A549 (cell line): ENCODE measurements around the gene MTCL1. TPM values are rescaled to one million over a fixed set of nuclear protein-coding genes. Genes with fewer than 3 reads are reported as not detected.

Experiments used
- ATAC-seq, 2 experiments: fragments of 200-7000 bp in 1 of 2; fragments of >200 bp in 1 of 2; cut with Nextera tagmentation in 1 of 2; cut with Tn5 transposase in 1 of 2; 3 replicates each; pipeline versions ENCODE4 v1.8.0 to v1.9.1; 2018 to 2020; ENCODE audit warnings: mild to moderate bottlenecking in 1 of 2, moderate library complexity in 1 of 2
- CTCF ChIA-PET: fragments of 300-600 bp; sonication (Branson Sonifier 250); formaldehyde crosslinking; extraction: SDS; loops from one replicate; lab custom pipeline; 2021; ENCODE audit warnings: antibody characterized with exemption, inconsistent platforms; lab: Yijun Ruan, JAX
- POLR2A ChIA-PET: fragments of 350-600 bp; formaldehyde crosslinking; extraction: SDS; loops from one replicate; lab custom pipeline; 2021; ENCODE audit warnings: antibody characterized with exemption, inconsistent platforms; lab: Yijun Ruan, JAX
- DNase-seq, 2 experiments: peaks; one replicate each; pipeline versions ENCODE4 v3.0.0 to v3.0.0-alpha.2; 2011 to 2016; ENCODE audit warnings: low read depth in 1 of 2, low spot score in 1 of 2
- FAIRE-seq: peaks from 2 replicates; lab custom pipeline; 2011; peaks lifted over from hg19 to GRCh38; lab: Jason Lieb, UNC
- H3K27ac ChIP-seq, 2 experiments: fragments of >200 bp; sonication (Bioruptor Twin); formaldehyde crosslinking; 3 replicates each; pipeline ENCODE4 v1.5.1; 2016 to 2017
- H3K4me1 ChIP-seq: fragments of >200 bp; sonication (Bioruptor Twin); formaldehyde crosslinking; 3 replicates; pipeline ENCODE4 v1.6.1; 2016
- H3K4me2 ChIP-seq: fragments of >200 bp; sonication (Bioruptor Twin); formaldehyde crosslinking; 3 replicates; pipeline ENCODE4 v1.6.1; 2016
- H3K4me3 ChIP-seq: fragments of >200 bp; sonication (Bioruptor Twin); formaldehyde crosslinking; 3 replicates; pipeline ENCODE4 v1.5.1; 2016
- H3K9me3 ChIP-seq: fragments of >200 bp; sonication (Bioruptor Twin); formaldehyde crosslinking; 3 replicates; pipeline ENCODE4 v1.6.1; 2016
- CBX2 ChIP-seq: fragments of 200-600 bp; sonication (generic); IDR thresholded peaks from 2 replicates; pipeline ENCODE4 v1.6.1; 2016; ENCODE audit warnings: low read depth, mild to moderate bottlenecking, borderline replicate concordance
- CEBPB ChIP-seq, 2 experiments: fragments of >200 bp in 1 of 2; sonication (Bioruptor Twin) in 1 of 2; formaldehyde crosslinking in 1 of 2; IDR thresholded peaks; 2 replicates each; pipeline ENCODE4 v1.6.1; 2012 to 2016
- CHD2 ChIP-seq: fragments of 150-350 bp; IDR thresholded peaks from 2 replicates; pipeline ENCODE4 v1.6.1; 2014; ENCODE audit warnings: low read length; ENCODE audit not compliant: partially characterized antibody
- CHD4 ChIP-seq: fragments of 200-600 bp; sonication (generic); IDR thresholded peaks from 2 replicates; pipeline ENCODE4 v1.6.1; 2016; ENCODE audit warnings: antibody characterized with exemption, mild to moderate bottlenecking, borderline replicate concordance
- EP300 ChIP-seq, 2 experiments: fragments of >200 bp; sonication (Bioruptor Twin); formaldehyde crosslinking; IDR thresholded peaks; 2 replicates in 1 of 2; 3 replicates in 1 of 2; pipeline ENCODE4 v1.6.1; 2016 to 2017
- FOSB ChIP-seq: fragments of 250-450 bp; sonication (Bioruptor Pico); IDR thresholded peaks from 2 replicates; pipeline ENCODE4 v1.5.0; 2020; ENCODE audit warnings: mild to moderate bottlenecking, moderate library complexity
- GATA3 ChIP-seq: IDR thresholded peaks from 2 replicates; pipeline ENCODE4 v1.6.1; 2012; ENCODE audit warnings: borderline replicate concordance
- KDM5A ChIP-seq: fragments of 200-600 bp; sonication (generic); IDR thresholded peaks from 2 replicates; pipeline ENCODE4 v1.6.1; 2016; ENCODE audit warnings: antibody characterized with exemption, mild to moderate bottlenecking
- NFE2L2 ChIP-seq: fragments of 150-350 bp; conservative IDR thresholded peaks from 2 replicates; pipeline ENCODE4 v1.6.1; 2014; ENCODE audit warnings: low read length
- PHF8 ChIP-seq: fragments of 200-600 bp; sonication (generic); IDR thresholded peaks from 2 replicates; pipeline ENCODE4 v1.6.1; 2016; ENCODE audit warnings: low read depth, mild to moderate bottlenecking, antibody characterized with exemption, moderate library complexity, borderline replicate concordance
- POLR2A ChIP-seq: IDR thresholded peaks from 2 replicates; pipeline ENCODE4 v1.6.1; 2012; ENCODE audit warnings: mild to moderate bottlenecking, low read length
- RAD21 ChIP-seq, 2 experiments: fragments of >200 bp in 1 of 2; sonication (Bioruptor Twin) in 1 of 2; formaldehyde crosslinking in 1 of 2; IDR thresholded peaks in 1 of 2; conservative IDR thresholded peaks in 1 of 2; 2 replicates in 1 of 2; 3 replicates in 1 of 2; pipeline ENCODE4 v1.6.1; 2012 to 2018; ENCODE audit warnings: inconsistent platforms in 1 of 2
- RARB ChIP-seq: fragments of 250-450 bp; sonication (Bioruptor Pico); IDR thresholded peaks from 2 replicates; pipeline ENCODE4 v1.8.0; 2021; ENCODE audit warnings: mild to moderate bottlenecking, moderate library complexity
- RFX5 ChIP-seq: fragments of 450-650 bp; IDR thresholded peaks from 2 replicates; pipeline ENCODE4 v1.7.1; 2014; ENCODE audit warnings: antibody characterized with exemption, mild to moderate bottlenecking, moderate library complexity
- SMC3 ChIP-seq: fragments of >200 bp; sonication (Bioruptor Twin); formaldehyde crosslinking; IDR thresholded peaks from 3 replicates; pipeline ENCODE4 v1.6.1; 2018; ENCODE audit warnings: inconsistent platforms
- TP53 ChIP-seq: fragments of 250-450 bp; sonication (Bioruptor Pico); IDR thresholded peaks from 2 replicates; pipeline ENCODE4 v1.5.0; 2021; ENCODE audit warnings: mild to moderate bottlenecking, moderate library complexity
- ZC3H11A ChIP-seq: fragments of 450-650 bp; IDR thresholded peaks from 2 replicates; pipeline ENCODE4 v1.6.1; 2014; ENCODE audit warnings: antibody characterized with exemption, mild to moderate bottlenecking
- ZFP36 ChIP-seq: fragments of 450-650 bp; IDR thresholded peaks from 2 replicates; pipeline ENCODE4 v1.6.1; 2014; ENCODE audit warnings: borderline replicate concordance; ENCODE audit not compliant: partially characterized antibody
- WGBS: methylation state at CpG from one replicate; pipeline ENCODE4 v1.1.6; 2017; ENCODE audit errors: missing lambda C conversion rate; 5-methylcytosine and 5-hydroxymethylcytosine counted together
- polyA plus RNA-seq, 4 experiments: library from polyadenylated mRNA; depleted of rRNA in 3 of 4; stranded (reverse); fragments of >200 nt; fragmentation: RNase III in 1 of 4; extraction: RNeasy Plus Mini Kit Qiagen cat#74134 plus additional on column Dnase treatment in 1 of 4; gene quantifications; 2 replicates in 3 of 4; 3 replicates in 1 of 4; pipeline ENCODE4 v1.2.3, GENCODE V29; 2011 to 2017
- TF ChIP-seq, protein P1 (sequence below): fragments of >200 bp; sonication (Bioruptor Twin); formaldehyde crosslinking; IDR thresholded peaks from 2 replicates; pipeline ENCODE4 v1.6.1; 2016
- TF ChIP-seq, protein P2 (sequence below): IDR thresholded peaks from 2 replicates; pipeline ENCODE4 v1.6.1; 2012
- TF ChIP-seq, protein P3 (sequence below): fragments of 450-650 bp; IDR thresholded peaks from 2 replicates; pipeline ENCODE4 v1.6.1; 2014; ENCODE audit warnings: antibody characterized with exemption

MTCL1 gene
- polyA plus RNA-seq, 2 of the 4 experiments (the other 2 are of a cell fraction): 44.4 to 49.6 TPM

DNA sequence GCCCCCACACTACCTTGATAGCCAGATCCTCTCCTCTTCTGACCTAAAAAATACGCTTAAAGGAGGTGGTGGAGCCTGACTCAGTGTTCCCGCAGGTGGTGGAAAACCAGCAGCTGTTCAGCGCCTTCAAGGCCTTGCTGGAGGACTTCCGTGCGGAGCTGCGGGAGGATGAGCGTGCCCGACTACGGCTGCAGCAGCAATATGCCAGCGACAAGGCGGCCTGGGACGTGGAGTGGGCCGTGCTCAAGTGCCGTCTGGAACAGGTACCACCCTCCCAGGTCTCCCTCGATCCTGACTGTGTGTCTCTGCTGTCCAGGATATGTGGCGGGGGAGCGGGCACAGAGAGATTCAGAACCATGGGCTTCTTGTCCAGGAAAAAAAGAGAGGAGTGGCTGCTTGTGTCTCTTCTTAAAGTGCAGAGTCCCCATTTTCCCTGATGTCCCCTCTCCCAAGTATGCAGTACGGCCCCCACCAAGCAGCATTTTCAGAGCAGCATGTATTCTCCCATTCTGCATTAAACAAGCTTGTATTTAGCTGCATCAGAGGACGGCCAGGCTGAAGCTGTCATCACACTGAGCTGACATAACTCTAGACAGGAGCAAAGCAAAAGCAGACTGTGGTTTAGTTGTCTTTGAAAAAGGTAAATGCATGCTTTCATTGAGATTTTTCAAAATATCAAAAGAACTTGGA lies 101.6 kb downstream of the MTCL1 start:
- Histone ChIP-seq H3K4me1 (peaks cover 58% of the 10 kb centered on the region), H3K27ac (peak overlapping the region; percentile 51 to 83; a peak in 4 of 6 replicates), H3K4me2 (no peak overlapping the region), H3K4me3 (no peak overlapping the region), H3K9me3 (no peaks in the 10 kb centered on the region)
- ChIA-PET CTCF (no interaction called here), POLR2A (no interaction called here)
- no peak for ATAC-seq
- no peak for TF ChIP-seq CHD2
- no peak for TF ChIP-seq TP53 (CRISPR knock-in tag)
- no peak for TF ChIP-seq SMC3
- no peak for TF ChIP-seq ZC3H11A
- no peak for TF ChIP-seq RFX5
- TF ChIP-seq KDM5A: no peak
- TF ChIP-seq FOSB (CRISPR knock-in tag): no peak
- no peak for TF ChIP-seq PHF8
- TF ChIP-seq POLR2A: no peak
- no peak for FAIRE-seq
- 94% methylated on average over 17 of the region's 19 CpGs for WGBS
- DNase-seq: no peak

DNA sequence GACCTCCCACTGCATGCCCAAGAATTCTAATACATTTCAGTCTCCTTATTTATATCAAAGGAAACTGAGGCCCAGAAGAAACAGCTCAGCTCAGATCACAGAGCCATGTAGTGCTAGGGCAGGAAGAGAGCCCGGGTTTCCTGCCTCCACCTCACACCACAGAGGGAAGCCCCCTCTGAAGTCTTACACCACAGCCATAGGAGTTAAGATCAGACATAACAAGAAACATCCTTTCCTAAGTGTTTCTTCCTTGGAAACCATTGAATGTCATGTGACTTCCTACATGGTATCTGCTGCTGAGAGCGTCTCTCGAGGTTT lies 102.1 kb downstream of the MTCL1 start:
- FAIRE-seq: no peak
- WGBS: 92% methylated on average over 3 of the region's 3 CpGs
- no peak for DNase-seq
- Histone ChIP-seq H3K27ac (peak overlapping the region in 1 of 2 experiments; percentile 83; a peak in 3 of 6 replicates), H3K4me2 (no peak overlapping the region), H3K9me3 (no peaks in the 10 kb centered on the region), H3K4me1 (peaks cover 53% of the 10 kb centered on the region), H3K4me3 (no peak overlapping the region)
- TF ChIP-seq ZC3H11A (no peak), GATA3 (no peak), RARB (CRISPR knock-in tag) (no peak), FOSB (CRISPR knock-in tag) (no peak), NFE2L2 (no peak), CHD2 (no peak), ZFP36 (no peak)
- TF ChIP-seq, protein P1, sequence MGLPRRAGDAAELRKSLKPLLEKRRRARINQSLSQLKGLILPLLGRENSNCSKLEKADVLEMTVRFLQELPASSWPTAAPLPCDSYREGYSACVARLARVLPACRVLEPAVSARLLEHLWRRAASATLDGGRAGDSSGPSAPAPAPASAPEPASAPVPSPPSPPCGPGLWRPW: no peak
- ChIA-PET POLR2A (no interaction called here), CTCF (interaction anchor here (1.7 kb wide), 1 partner anchor 180 kb away, joined by 5 read pairs; no protein-coding TSS in a partner anchor)
- ATAC-seq: no peak

DNA sequence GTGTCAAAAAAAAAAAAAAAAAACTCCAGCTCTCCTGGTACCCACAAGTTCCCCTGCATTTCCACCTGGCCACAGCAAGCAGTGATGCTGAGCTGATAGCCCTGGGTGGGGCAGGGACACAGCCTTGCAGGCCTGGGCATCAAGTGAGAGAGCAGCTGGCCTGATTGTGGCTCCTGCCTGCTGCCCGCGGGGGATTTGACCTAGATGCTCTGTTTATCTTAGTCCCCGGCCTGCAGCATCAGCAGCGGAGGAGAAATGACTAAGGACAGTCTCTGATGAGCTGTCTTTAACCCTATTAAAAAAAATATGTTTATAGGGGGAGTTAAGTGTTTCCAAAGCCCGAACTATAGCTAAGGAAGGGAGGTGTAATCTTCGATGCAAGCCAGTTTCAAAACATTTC lies 102.6 kb downstream of the MTCL1 start:
- ChIA-PET POLR2A (no interaction called here), CTCF (interaction anchor here (0.6 to 1.7 kb wide), 2 partner anchors 50 to 180 kb away, joined by 3 to 5 read pairs; no protein-coding TSS in a partner anchor)
- H3K4me2 ChIP-seq: no peak overlapping the region
- FAIRE-seq (no peak), ATAC-seq (no peak), DNase-seq (no peak)
- H3K9me3 ChIP-seq: no peaks in the 10 kb centered on the region
- H3K27ac ChIP-seq: peak overlapping the region in 1 of 2 experiments; percentile 83; a peak in 3 of 6 replicates
- peaks cover 51% of the 10 kb centered on the region for H3K4me1 ChIP-seq
- 80% methylated on average over 6 of the region's 6 CpGs for WGBS
- H3K4me3 ChIP-seq: no peak overlapping the region
- TF ChIP-seq EP300 (IDR thresholded peaks at IDR 0.05) (no peak), CHD4 (no peak)
- TF ChIP-seq, protein P2, sequence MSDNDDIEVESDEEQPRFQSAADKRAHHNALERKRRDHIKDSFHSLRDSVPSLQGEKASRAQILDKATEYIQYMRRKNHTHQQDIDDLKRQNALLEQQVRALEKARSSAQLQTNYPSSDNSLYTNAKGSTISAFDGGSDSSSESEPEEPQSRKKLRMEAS: no peak

DNA sequence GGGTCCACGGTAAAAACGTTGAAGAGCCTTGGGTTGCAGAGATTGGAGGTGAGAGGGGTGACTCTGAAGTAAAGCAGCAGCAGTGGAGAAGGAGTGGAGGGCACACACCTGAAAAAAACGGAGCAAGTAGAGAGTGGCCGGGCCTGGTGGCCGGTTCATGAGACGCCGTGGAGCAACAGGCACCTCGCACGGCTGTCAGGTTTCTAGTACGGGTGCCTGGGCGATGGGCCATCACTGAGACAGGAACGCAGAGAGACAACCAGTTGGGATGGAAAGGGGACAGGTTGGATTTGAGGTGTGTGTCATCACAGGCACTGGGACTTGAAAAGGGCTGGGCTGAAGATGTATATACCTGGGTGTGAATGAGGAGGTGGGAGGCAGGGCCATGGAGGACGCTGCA lies 104.2 kb downstream of the MTCL1 start:
- ChIA-PET POLR2A (no interaction called here), CTCF (no interaction called here)
- DNase-seq (no peak), ATAC-seq (no peak), FAIRE-seq (no peak)
- Histone ChIP-seq H3K27ac (peak overlapping the region in 1 of 2 experiments; percentile 41; a peak in 2 of 6 replicates), H3K4me2 (no peak overlapping the region), H3K9me3 (no peaks in the 10 kb centered on the region), H3K4me1 (peaks cover 44% of the 10 kb centered on the region), H3K4me3 (no peak overlapping the region)
- 95% methylated on average over 13 of the region's 13 CpGs for WGBS
- TF ChIP-seq RAD21 (conservative IDR thresholded peaks at IDR 0.05 in 1 of 2, IDR thresholded peaks at IDR 0.05 in 1 of 2) (no peak), SMC3 (no peak), RARB (CRISPR knock-in tag) (no peak), CBX2 (no peak), CEBPB (IDR thresholded peaks at IDR 0.05) (no peak)
- TF ChIP-seq, protein P3, sequence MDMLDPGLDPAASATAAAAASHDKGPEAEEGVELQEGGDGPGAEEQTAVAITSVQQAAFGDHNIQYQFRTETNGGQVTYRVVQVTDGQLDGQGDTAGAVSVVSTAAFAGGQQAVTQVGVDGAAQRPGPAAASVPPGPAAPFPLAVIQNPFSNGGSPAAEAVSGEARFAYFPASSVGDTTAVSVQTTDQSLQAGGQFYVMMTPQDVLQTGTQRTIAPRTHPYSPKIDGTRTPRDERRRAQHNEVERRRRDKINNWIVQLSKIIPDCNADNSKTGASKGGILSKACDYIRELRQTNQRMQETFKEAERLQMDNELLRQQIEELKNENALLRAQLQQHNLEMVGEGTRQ: no peak
